HG02970 (cell line): ENCODE results near the gene SFXN5.

Experiments used
- ATAC-seq: cut with Tn5 transposase; IDR thresholded peaks from one replicate; pipeline ENCODE4 v1.9.1; 2021; ENCODE audit warnings: mild to moderate bottlenecking, moderate library complexity, moderate number of reproducible peaks; ENCODE audit not compliant: unreplicated experiment, low FRiP score

The SFXN5 gene

GRCh38 chr2:72995430-72996116, 75.9 kb downstream of the SFXN5 start:
- ATAC-seq, result no peak

- ATAC-seq, result no peak
These were observed 76.5 kb downstream of the SFXN5 start for GRCh38 chr2:72994991-72995380.

GRCh38 chr2:72994282-72994990, 77.1 kb downstream of the SFXN5 start:
- ATAC-seq, result no peak

- ATAC-seq, result no peak
These were observed 77.6 kb downstream of the SFXN5 start for GRCh38 chr2:72993933-72994280.

GRCh38 chr2:72993147-72993932, 78.2 kb downstream of the SFXN5 start:
- ATAC-seq, result no peak

GRCh38 chr2:72992734-72993102, 78.8 kb downstream of the SFXN5 start:
- no peak for ATAC-seq

- no peak for ATAC-seq
These were observed 79.4 kb downstream of the SFXN5 start for GRCh38 chr2:72991980-72992733.

GRCh38 chr2:72991439-72991725, 80.1 kb downstream of the SFXN5 start:
- no peak for ATAC-seq

GRCh38 chr2:72990695-72991438, 80.6 kb downstream of the SFXN5 start:
- ATAC-seq, result no peak

GRCh38 chr2:72989770-72990556, 81.5 kb downstream of the SFXN5 start:
- ATAC-seq, result no peak

- ATAC-seq, result no peak
These were observed 82.7 kb downstream of the SFXN5 start for GRCh38 chr2:72988726-72989273.

GRCh38 chr2:72988041-72988440, 83.5 kb downstream of the SFXN5 start:
- ATAC-seq, result no peak

GRCh38 chr2:72985891-72986683, 85.4 kb downstream of the SFXN5 start:
- ATAC-seq, result no peak

GRCh38 chr2:72985136-72985535, 86.4 kb downstream of the SFXN5 start:
- ATAC-seq, result no peak

- ATAC-seq, result no peak
These were observed 87.3 kb downstream of the SFXN5 start for GRCh38 chr2:72984172-72984671.

GRCh38 chr2:72983500-72984161, 87.9 kb downstream of the SFXN5 start:
- ATAC-seq, result no peak

- no peak for ATAC-seq
These were observed 88.6 kb downstream of the SFXN5 start for GRCh38 chr2:72982781-72983499.
